NCI-H1417 treated with DMSO at 0.1 percent for 48 hours (cell line): ENCODE measurements around the gene CDK8.

Source experiments
- DNase-seq: peaks from one replicate; lab custom pipeline; 2025; lab: John Stamatoyannopoulos, UW

CDK8 gene

DNA sequence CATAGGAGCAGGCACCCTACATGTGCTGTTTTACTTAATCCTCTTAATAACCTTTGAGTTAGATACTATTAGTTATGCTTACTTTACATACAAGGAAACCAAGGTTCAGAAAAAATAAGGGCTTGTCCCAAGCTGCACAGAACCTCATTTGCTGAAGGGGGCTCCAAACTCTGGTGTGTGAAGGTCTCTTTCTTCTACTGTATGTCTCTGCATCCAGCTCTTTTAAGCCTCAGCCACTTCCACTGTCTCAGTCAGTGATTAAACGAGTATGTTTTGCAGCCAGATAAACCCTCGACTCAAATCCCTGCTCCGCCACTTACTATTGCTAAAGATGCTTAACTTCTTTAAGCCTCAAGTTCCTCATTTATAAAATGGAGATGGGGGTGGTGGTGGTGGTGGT, 191.2 kb downstream of the CDK8 start:
- DNase-seq, result no peak

DNA sequence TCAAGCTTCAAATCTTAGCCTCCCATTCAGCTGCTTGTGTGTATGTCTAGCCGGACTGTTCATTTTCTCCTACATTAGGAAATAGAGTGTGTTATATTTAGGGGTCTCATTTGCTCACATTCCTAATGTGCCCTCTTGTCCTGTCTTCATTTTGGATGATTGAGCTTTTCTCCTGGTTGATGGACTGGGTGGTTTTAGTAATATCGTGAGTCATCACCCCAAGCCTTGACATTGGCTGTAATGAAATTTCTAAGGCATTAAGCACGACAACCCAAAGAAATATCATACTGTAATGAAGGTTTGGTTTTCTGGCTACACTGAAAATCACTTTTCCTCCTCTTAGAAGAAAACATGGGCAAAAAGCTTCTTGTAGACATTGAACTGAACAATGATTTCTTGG, 192.8 kb downstream of the CDK8 start:
- DNase-seq, result no peak

- DNase-seq, result no peak
Measured at GRCh38 chr13:26448032-26448431, 194.1 kb downstream of the CDK8 start.

- no peak for DNase-seq
Measured at GRCh38 chr13:26449063-26449848, 195.3 kb downstream of the CDK8 start.
